Measurements from ENCODE around the gene TCEANC2.
"Not testable (repeated sequence)": the region's sequence is repeated elsewhere in the genome, so short reads cannot be mapped to it uniquely, and the experiment has no call there.

Gene TCEANC2

DNA sequence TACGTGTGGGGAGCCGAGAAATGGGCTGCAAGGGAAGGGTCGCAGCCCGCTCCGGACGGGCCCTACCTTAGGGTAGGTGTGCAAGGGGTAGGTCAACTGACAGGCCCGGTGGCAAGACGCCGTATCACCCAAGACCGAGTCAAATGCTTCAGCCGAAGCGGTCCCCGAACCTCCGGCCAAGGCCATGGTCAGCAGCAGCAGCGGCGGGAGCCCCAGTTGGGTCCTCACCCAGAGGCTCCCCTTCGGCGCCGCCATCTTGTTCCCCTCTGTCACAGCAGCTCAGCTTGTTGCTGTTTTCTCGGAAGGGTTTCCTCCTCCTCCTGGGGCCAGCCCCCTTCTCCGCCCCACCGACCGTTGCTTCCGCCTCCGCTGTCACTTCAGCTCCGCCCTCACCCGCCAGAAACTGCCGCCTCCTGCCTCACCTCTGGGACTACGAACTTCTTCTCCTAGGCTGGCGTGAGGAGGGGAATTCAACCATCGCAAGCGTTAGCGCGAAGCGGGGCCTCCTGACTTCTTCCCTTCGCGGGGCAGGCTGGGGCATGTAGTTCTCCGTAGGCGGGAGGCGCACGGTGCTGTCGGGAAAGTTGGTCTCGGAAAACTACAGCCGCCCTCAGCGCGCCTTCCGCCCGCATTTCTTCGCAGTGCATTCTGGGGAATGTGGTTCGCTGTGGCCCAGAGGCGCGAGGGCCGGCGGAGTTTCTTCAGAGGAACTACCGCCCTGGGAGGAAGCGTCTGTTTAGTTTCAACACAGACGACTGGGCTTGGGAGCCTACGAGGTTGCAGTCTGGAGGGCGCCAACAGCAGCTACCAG is at the start of gene TCEANC2, which contains the start of gene TMEM59:
Gene TCEANC2, plus strand, starts transcription at position 675 of the 811 bp plus-strand sequence. CDS start 815 bp downstream, outside the sequence.
Gene TMEM59, minus strand, starts transcription at position 271 of the 811 bp plus-strand sequence. Its CDS starts 16 bp downstream, at position 255.
- peak; percentile 98 for DNase-seq

DNA sequence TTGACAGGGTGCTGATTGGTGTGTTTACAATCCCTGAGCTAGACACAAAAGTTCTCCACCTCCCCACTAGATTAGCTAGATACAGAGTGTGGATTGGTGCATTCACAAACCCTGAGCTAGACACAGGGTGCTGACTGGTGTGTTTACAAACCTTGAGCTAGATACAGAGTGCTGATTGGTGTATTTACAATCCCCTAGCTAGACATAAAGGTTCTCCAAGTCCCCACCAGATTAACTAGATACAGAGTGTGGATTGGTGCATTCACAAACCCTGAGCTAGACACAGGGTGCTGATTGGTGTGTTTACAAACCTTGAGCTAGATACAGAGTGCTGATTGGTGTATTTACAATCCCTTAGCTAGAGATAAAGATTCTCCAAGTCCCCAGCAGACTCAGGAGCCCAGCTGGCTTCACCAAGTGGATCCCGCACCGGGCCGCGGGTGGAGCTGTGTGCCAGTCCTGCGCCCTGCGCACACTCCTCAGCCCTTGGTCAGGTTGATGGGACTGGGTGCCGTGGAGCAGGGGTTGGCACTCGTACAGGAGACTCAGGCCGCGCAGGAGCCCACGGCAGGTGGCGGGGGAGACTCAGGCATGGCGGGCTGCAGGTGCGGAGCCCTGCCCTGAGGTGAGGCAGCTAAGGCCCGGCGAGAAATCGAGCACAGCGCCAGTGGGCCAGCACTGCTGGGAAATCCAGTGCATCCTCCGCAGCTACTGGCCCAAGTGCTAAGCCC is 49.5 kb upstream of the TCEANC2 start:
- DNase-seq, result not testable (repeated sequence)

DNA sequence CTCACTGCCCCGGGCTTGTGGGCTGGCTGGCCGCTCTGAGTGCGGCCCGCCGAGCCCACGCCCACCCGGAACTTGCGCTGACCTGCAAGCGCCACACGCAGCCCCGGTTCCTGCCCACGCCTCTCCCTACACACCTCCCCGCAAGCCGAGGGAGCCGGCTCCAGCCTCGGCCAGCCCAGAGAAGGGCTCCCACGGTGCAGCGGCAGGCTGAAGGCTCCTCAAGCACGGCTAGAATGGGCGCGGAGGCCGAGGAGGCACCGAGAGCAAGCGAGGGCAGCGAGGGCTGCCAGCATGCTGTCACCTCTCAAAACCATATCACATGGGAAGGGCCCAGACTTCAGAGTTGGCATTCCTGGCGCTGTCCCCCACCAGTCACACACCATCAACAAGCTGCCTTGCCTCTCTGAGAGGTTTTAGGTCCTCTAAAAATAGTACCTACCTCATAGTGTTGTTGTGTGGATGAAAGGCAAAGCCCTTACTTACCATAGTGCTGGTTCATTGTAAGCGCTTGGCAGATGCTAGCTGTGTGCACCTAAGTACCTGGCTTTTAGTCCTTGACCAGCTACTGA is 48.8 kb upstream of the TCEANC2 start:
- DNase-seq, result no peak

DNA sequence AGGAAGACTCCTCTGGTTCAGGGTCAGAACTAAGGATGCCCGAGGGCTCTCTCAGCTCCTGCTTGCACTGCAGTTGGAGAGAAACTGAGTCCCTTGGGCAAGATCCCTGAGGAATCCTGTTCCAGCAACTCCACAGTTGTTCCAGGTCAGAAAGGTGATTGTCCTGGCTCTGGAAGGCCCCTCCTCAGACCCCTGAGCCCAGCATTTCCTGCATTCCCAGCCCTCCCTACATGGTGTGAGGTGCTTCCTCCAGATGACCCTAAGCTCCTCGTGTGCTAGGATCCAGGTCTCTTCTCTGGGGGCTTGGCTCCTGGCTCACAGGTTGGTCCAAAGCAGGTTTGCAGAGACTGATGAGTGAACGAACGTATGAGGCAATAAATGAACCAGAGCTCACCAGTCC is 46.9 kb upstream of the TCEANC2 start:
- no peak for DNase-seq

DNA sequence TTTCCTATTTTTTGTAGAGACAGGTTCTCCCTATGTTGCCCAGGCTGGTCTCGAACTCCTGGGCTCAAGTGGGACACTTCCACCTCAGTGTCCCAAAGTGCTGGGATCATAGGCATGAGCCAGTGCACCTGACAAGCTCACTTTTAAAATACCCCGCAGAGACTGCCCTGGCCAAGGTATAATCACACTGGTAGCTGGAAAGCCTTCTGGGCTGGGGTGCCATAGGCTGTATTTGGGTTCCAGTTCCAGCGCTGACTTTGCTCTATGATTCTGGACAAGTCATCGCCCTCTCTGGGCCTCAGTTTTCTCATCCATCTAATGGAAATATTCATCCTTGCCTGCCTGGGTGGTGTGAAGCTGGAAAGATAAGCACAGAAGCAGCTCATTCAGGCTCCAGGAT is 45.8 kb upstream of the TCEANC2 start:
- DNase-seq, result no peak

DNA sequence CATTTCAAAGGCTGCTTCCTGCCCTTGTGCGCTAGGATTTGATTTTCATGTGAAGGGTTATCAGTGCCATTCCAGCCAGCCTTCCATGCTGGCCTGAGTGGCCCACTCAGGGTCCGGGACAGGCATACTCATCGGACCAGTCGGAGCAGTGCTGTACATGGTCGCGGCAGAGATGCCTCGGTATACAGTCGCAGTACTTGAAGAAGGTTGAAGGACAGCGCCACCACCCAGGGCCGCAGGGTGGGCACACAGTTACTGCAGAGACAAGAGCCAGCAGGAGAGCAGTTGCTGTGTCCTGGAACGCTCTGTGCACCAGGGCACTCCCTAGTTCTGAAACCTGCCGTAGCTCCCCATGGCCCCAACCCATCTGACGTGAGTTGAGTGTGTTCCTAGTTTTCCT is 44.5 kb upstream of the TCEANC2 start:
- no peak for DNase-seq

DNA sequence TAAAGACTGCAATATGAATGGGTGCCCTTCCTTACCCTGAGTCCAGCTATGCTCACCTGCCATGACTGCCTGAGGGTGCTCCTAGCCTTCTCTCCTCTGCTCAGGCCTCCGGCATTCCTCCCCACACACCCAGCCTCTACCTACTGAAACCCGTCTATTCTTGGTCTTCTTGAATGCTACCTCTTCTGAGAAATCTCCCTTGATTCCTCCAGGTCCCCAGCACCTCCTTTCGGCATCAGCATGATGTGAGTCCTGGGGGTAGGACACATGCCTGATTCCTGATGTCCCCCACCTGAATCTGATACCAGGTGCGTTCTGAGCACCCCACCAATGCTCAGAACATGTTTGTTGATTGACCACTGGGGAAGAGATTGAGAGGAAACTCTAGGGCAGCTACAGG is 44.0 kb upstream of the TCEANC2 start:
- no peak for DNase-seq

DNA sequence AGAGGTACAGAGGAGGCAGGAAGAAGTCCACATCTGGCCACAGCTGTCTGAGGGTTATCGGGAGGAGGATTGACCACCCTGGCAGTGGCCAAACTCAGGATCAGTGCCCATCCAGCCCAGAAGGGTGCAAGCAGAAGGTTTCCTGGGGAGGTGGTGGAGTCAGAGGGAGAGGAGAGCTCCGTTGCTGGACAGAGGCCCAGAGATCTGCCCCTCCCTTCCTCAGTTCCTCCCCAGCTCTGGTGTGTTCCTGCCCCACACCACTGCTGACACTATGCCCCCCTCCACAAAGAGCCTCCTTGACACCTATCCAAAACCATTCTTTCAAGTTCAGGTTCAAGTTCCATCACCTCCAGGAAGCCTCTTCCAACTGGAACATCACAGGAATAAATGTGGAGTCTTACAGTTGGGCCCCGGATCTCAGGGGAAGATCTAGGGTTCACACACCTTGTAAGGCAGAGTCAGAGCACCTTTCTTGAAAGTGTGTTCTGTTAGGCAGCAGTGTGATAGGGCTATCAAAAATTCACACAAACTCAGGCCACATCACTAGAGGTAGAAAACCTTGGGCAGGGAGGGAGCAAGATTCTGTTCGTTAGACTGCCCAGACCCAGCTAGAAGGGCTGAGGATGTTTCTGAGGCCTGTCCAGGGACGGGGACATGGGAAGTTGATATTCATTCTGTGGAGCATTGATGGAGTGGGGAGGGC is 42.8 kb upstream of the TCEANC2 start:
- no peak for DNase-seq

DNA sequence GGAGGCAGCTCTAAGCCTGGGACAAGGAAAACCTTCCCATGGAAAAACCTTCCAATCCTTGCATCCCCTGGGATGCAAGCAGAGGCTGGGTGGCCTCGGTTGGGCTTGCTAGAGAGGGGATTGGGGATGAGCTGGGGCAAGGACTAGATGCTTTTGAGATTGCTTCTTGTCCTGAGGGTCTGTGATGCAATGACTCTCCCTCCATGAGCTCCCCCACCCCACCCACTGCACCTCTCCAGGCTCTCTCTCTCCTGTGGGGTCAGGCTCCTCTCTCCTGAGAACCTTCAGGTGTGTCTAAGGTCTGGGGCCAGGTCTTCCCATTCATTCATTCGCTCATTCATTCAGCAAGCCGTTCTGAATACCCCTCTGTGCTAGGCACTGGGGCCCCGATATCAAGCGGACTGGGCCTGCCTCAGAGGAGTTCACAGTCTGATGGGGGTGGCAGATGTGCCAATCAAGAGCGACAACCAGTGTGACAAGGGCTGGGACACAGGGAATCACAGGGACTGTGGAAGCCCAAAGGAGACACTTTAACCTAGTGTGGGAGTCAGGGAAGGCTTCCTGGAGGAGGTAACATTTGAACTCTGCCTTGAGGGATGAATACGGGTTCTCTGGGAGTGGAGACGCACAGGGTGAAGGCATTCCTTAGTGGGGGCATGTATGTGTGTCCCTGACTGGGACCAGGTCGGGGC is 41.9 kb upstream of the TCEANC2 start:
- no peak for DNase-seq

DNA sequence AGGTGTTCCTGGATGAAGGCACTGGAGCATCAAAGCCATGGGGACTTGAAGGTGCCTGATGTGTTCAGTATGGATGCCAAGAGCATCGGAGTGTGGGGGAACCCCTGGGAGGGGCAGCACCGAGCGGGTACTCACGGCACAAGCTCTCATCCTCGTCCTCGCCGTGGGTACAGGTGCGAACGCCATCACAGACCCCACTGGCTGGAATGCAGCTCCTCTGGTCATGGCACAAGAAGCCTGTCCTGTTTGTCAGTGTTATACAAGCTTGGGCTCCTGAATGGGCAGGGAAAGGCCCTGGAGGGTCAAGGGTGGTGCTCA is 41.4 kb upstream of the TCEANC2 start:
- no peak for DNase-seq

DNA sequence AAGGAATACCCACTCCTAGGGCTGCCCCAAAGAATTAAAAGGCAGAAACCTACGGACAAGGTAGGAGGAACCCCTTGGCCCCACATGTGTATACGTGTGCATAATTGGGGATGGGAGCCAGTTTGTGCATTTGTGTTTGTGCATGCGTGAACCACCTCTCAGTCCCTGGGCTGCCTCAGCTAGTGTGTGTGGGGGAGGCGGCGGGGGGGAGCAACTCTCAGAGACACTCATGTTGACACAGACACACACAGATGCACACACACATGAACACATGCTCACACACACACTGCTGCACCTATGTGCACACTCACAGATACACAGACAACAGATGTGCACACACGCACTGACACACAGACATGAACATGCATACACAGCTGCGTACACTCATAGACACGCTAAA is 40.5 kb upstream of the TCEANC2 start:
- no peak for DNase-seq

DNA sequence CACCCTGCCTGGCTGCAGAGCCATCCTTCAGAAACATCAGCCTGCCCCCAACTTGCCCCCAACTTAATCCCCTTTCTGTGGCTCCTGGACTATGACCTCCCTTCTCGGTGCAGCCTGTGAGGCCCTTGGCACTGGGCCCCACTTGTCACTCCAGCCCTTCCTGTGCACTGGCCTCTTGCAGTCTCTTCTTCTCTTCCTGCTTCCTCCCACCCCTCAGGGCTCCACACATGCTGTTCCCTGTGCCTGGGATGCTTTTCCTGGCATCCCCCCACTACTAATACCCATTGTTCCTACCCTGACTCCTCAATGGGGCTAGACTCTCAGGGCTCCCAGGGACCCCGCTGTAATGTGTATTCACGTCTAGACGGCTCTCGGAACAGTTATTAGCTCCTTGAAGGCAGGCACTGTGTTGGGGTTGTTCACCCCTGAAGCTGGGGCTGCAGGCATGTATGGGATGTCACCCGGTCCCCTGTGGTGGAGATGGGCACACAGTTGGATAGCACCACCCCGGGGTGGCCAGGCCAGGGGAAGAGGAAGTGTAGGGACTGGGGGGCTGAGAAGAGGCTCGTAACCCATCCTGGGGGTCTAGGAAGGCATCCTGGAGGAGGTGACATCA is 39.9 kb upstream of the TCEANC2 start:
- DNase-seq, result no peak

DNA sequence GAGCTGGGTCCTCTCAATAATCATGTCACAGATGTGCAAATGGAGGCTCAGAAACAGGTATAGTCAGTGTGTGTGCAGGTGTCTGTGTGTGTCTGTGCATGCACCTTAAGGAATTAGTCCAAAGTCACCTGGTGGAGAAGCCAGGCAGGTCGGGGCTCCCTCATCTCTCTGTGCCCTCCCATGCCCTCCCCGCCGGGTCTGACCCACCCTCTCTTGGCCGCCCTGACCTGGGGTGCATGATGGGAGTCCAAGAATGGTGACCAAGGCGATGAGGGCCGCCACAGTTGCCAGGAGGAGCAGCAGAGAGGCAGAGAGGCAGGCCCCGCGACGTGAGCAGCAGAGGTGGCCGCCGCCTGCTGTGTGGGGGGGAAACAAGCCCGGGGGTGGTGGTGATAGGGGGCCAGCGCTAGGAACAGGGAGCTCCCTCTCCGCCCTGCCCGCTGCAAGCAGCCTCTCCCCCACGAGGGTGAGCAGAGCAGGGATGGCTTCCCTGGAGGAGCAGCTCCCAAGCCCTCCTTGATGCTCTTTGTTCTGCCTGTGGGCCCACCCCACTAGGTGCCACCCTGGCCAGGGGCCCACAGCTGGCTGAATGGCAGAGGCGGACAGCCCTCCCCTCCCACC is 39.3 kb upstream of the TCEANC2 start:
- DNase-seq, result no peak

DNA sequence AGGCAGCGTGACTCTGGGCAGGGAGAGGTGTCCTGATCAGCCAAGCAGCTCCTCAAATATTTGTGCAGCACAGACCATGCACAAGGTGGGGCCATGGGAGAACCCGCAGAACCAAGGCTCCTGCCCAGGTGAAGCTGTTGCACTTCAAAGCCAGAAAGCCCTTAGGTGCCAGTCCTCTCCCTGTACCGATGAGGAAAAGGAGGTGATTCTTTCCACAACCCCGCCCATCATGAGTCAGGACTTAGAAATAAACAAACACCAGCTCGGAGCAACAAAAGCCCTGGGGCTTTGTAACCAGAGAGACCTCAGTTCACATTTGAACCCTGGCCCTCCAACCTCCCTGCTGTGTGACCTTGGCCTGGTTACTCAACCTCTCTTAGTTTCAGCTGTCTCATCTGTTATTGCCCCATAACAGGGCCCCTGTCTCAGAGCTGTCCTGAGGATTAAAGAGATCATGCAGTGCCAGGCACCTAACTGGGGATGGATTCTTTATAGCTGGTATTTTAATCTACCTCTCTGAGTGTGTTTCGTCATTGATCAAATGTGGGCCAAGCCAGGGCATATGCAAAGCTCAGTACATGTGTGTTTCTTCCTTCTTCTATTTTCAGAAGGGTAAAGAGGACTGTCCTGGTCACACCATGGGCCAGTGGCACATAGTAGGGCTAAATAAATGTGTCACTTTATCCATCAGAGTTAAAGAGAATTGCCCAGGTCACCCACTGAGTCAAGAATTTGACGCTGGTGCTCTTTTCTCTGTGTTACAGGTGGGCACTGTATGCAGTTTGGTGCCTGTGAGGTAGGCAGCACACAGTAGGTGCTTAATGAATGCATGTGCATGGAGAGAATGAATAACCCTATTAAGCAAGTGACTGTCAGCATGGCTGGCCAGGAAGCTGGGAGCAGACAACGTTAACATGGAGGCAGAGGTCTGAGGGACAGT is 36.8 kb upstream of the TCEANC2 start:
- no peak for DNase-seq

DNA sequence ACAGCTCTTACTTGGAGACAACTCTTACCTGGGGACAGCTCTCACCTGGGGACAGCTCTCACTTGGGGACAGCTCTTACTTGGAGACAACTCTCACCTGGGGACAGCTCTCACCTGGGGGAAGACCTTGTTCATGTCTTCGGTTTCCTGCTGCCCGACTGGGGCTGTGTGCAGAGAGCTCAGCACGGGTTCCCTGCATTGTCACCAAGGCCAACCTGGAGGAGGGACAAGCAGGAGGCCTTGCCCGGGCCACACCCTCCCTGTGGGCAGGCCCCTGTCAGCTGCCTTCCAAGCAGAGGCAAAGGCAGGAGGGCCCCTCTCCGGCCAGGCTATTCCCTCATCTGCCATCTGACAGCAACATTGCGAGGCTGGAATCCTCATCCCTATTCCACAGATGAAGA is 35.4 kb upstream of the TCEANC2 start, which contains the start of gene LDLRAD1:
Gene LDLRAD1, minus strand, starts transcription at position 208 of the 400 bp plus-strand sequence. Its CDS starts 74 bp downstream, at position 134.
- DNase-seq, result no peak

DNA sequence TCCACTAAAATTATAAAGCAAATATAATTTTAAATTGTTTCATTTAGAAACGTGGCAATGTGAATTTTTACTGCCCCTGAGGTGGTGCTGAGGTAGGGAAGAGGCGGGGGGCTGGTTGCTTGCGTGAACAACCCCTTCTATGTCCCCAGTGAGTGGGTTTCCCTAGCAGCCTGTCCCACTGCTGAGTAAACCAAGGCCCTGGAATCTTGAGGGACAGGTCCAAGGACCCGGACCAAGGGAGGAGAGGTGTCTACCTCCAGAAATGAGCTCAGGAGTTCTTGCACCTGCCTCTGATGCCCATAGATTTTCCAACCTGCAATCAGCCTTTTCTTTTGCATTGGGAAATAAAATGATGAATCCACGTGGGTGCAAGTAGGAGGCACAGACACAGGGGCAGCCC is 34.8 kb upstream of the TCEANC2 start:
- no peak for DNase-seq

DNA sequence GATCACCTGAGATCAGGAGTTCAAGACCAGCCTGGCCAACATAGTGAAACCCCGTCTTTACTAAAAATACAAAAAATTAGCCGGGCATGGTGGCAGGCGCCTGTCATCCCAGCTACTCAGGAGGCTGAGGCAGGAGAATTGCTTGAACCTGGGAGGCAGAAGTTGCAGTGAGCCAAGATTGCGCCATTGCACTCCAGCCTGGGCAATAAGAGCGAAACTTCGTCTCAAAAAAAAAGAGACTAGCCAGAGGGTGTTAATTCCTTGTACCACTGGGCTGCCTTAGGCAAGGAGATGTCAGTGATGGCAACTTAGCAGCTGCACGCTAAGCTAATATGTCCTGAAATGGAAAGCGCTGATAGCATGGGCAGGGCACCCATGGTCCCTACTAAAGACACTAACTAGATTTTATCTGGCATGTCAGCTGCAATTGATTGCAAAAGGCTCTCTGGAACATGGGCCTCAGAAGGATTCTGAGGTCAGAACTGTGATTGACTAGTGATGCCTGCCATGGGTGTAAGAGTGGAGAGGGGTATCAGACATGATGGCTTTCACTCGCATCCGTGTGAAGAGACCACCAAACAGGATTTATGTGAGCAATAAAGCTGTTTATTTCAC is 33.7 kb upstream of the TCEANC2 start:
- not testable (repeated sequence) for DNase-seq

DNA sequence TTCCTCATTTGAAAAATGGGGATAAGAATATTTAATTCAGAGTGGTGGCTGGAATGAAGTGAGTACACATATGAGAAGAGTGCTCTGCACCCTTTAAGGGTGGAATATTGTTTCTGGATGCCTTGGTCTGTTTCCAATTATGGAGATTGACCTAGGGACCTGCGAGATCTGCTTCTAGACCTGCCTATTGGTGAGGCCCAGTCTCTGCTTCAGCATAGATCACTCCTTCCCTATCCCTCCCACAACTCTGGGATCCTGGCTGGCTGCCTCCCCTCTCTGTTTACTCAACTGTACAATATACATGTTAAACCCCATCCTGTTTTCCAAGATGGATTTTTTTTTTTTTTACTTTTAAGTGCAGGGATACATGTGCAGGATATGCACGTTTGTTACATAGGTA is 29.1 kb upstream of the TCEANC2 start:
- DNase-seq, result no peak

DNA sequence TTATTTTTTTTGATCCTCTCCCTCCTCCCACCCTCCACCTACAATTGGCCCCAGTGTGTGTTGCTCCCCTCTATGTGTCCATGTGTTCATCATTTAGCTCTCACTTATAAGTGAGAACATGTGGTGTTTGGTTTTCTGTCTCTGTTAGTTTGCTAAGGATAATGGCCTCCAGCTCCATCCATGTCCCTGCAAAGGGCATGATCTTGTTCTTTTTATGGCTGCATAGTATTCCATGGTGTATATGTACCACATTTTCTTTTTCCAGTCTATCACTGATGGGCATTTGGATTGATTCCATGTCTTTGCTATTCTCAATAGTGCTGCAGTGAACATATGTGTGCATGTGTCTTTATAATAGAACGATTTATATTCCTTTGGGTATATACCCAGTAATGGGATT is 28.6 kb upstream of the TCEANC2 start:
- DNase-seq, result not testable (repeated sequence)

DNA sequence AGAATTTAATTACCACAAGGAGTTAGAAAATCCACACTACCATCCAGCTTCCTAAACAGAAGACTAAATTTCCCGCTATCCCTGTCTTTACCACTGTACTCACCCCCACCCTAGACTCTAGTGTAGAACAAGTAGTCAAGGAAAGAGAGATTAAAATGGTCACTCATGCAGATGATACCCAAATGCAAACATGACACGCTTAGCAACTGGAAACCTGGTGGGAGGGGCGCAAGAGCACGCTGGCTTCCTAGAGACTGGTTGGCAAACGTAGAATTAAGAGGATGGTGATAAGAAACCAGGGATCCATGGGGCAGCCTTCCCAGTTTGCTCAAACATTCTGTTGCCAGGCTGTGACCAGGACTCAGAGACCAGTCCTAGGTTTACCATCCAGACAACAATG is 25.6 kb upstream of the TCEANC2 start:
- no peak for DNase-seq
